ENCODE results near the gene ADIG.
"Not testable (repeated sequence)": the region's sequence is repeated elsewhere in the genome, so short reads cannot be mapped to it uniquely, and the experiment has no call there.

ADIG gene

GRCh38 chr20:38573413-38573812 lies 7.6 kb upstream of the ADIG start:
- DNase-seq (ENCODE audit: low read depth): no peak

DNA sequence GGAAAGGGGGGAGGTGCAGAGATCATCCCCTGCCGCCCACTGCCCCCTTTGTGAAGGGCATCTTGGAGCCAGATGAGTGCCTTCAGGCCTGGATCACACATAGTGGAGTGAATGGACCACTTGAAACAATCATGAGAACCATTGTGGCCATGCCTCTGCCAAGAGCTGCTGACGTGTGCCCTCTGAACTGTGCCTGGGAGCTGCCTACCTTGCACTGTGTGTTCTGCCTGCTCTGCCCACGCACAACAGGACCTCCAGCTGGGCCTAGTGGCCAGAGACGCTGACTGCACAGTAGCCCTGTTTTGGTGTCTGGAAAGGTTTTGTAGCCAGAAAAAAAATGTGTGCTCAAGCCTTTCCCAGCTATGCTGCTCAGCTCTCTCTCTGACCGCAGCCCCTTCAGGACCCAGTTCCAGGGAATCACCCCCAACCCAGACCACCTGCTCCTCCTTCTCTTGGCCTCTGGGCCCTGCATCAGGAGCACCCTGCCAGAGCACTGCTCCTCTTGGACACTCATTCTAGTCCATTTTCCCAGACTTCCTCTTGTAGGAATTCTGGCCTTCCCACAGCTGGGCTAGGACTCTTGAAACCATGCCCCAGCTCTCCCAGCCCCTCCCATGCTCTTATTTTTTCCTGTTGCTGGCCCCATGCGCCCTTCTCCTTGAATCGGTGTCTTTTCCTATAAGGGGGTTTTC lies 1.6 kb upstream of the ADIG start:
- DNase-seq (ENCODE audit: low read depth): no peak

GRCh38 chr20:38579921-38580320 lies 1.1 kb upstream of the ADIG start:
- DNase-seq (ENCODE audit: low read depth): no peak

DNA sequence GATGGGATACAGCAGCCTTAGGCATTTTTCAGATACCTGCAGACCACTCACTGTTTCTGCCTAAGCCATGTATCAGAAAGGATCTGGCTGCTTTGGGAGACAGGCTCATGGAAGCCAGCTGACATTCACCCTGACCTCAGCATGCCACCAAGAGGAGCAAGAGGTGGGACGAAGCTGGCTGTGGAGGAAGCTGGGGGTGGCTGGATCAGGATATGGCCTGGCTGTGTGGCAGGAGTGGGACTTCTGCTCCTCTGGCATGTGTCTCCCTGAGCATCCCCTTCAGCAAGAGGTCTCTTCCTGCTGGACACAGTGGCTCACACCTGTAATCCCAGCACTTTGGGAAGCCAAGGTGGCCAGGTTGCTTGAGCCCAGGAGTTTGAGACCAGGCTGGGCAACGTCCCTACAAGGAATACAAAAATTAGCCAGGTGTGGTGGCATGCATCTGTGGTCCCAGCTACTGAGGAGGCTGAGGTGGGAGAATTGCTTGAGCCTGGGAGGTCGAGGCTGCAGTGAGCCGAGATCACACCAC lies 897 bp downstream of the ADIG start:
- no peak for DNase-seq (ENCODE audit: low read depth)

DNA sequence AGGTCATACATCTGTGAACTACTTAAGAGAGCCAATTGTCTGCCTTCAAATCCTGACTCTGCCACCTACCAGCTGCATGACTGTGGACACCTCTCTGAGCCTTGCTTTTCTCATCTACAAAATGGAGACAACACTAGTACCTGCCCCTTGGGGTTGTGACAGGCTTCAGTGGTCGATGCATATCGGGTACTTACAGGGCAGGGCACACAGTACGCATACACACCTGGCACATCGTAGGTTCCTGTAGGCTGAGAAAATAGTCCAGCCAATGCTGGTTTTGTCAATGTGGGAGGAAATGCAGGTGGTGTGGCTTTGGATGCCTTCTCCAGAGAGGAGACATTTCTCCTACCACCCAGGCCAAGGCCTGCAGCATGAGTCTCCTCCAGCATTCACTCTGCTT lies 2.3 kb downstream of the ADIG start:
- DNase-seq (ENCODE audit: low read depth): no peak

DNA sequence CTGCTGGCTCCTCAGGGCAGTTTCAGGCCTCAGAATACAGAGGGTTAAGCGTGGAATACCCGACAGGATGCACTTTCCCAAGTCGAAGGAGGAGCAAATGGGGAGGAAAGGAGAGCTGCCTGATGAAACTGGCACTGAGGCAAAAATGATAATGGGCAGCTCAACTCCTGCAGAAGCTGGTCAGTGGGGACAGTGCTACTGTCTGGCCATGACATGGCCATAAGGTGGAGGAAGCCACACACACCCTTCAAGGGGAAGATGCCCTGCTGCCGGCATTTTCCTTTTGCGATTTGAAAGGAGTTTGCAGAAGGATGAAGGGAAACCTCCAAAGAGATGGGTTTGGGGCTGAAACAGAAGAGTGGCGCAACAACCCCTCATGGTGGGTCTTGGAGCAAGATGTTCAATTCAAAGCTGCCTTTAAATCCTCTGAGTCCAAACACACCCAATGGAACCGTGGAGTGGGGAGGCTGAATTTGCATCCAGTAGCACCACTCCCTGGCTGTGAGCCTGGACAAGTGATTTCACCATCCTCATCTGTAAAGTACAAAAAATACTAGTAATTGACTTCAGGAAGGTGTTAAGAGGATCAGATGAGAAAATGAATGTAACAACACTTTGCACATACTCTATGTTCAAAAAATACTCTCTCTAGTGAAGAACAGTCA lies 3.2 kb downstream of the ADIG start:
- no peak for DNase-seq (ENCODE audit: low read depth)

GRCh38 chr20:38585404-38586180 lies 4.6 kb downstream of the ADIG start:
- no peak for DNase-seq (ENCODE audit: low read depth)

- DNase-seq (ENCODE audit: low read depth): no peak
Measured at GRCh38 chr20:38586181-38586525, 5.2 kb downstream of the ADIG start.

DNA sequence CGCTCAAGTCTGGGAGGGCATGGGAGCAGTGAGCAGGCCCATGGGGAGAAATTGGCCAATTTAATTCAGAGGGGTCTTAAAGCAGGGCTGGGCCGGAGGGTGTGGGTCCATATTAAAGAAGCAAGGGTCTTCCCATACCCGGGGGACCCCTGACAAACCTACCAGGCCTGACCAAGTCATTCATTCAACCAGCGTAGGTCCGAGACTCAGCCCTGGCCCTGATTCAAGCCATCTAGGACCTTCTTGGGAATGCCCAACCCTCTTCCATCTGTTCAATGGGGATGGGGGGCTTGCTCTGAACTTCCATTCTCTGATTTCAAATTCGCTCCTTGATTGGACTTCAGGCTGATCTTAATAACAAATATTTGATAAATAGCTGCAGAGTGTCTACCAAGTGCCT lies 7.3 kb downstream of the ADIG start:
- no peak for DNase-seq (ENCODE audit: low read depth)

- DNase-seq (ENCODE audit: low read depth): no peak
Measured at GRCh38 chr20:38589351-38589750, 8.4 kb downstream of the ADIG start.

DNA sequence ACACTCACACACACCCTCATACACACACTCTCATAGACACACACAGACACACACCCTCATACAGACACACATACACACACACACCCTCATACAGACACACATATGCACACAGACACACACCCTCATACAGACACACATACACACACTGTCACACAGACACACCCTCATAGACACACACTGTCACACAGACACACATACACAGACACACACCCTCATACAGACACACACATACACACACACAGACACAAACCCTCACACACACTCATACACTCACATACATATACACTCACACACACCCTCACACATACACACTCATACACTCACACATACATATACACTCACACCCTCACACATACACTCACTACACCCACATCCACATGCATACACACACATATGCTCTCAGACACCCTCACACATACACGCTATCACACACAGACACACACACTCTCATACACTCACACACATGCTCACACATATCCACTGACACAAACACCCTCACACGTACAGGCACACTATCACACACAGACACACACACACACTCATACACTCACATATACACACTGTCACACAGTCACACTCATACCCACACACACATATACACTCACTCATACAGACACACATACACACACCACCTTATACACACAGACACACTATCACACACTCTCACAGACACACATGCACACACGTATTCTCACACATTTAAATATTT lies 9.1 kb downstream of the ADIG start:
- DNase-seq (ENCODE audit: low read depth): no peak

GRCh38 chr20:38590676-38591473 lies 9.9 kb downstream of the ADIG start:
- no peak for DNase-seq (ENCODE audit: low read depth)

DNA sequence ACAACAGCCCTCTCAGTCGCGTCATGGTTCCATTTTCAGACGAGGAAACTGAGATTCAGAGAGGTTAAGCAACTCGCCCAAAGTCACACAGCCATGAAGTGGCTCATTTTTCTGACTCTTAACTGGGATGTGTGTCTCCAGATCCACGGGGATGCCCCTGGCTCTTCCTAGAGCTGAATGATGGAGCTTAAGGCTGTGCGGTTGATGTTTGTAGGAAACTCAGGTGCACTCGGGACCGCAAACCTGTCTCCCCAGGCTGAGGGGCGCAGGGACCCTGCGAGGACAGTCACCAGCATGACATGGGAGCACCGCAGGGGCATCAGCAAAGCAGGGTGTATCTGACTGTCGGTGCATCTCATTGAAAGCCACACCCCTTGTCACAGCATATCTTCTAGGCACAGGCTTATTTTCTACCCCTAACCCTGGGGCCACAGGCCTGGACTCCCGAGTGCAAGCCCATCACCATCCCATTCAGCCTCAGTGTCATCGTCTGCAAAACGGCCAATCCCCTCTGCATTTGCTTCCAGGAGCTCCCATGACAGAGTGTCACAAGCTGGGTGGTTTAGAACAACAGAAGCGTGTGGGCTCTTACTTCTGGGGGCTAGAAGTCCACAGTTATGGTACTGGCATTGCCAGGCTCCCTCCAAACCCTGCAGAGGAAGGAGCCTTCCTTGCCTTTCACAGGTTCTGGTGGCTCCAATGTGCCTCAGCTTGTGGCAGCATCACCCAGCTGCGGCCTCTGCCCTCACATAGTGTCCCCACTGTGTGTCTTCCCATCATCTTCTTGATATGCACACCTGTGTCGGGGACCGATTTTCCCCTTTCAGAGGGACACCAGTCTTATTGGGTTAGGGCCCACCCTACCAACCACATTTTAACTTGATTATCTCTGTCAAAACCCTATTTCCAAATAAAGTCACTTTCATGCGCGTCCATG lies 10.7 kb downstream of the ADIG start:
- no peak for DNase-seq (ENCODE audit: low read depth)

DNA sequence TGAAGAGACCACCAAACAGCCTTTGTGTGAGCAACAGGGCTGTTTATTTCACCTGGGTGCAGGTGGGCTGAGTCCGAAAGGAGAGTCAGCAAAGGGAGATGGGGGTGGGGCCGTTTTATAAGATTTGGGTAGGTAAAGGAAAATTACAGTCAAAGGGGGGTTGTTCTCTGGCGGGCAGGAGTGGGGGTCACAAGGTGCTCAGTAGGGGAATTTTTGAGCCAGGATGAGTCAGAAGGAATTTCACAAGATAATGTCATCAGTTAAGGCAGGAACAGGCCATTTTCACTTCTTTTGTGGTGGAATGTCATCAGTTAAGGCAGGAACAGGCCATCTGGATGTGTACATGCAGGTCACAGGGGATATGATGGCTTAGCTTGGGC lies 11.4 kb downstream of the ADIG start:
- not testable (repeated sequence) for DNase-seq (ENCODE audit: low read depth)

DNA sequence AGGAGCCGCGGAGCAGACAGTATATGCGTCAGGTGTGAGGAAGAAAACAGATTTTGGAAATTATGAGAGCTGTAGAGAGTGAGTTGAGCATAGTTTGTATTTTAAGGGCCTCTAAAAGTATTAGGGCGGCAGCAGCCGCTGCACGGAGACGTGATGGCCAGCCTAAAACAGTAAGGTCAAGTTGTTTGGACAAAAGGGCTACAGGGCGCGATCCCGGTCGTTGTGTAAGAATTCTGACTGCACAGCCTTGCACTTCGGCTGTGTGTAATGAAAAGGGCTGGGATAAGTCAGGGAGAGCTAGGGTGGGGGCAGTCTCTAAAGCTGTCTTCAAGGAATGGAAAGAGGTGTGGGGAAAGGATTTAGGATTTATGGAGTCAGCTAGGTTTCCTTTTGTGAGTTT lies 13.3 kb downstream of the ADIG start:
- DNase-seq (ENCODE audit: low read depth): not testable (repeated sequence)

GRCh38 chr20:38595886-38596285 lies 14.9 kb downstream of the ADIG start:
- DNase-seq (ENCODE audit: low read depth): not testable (repeated sequence)

GRCh38 chr20:38599410-38599882 lies 18.4 kb downstream of the ADIG start:
- no peak for DNase-seq (ENCODE audit: low read depth)

GRCh38 chr20:38600057-38600456 lies 19.1 kb downstream of the ADIG start:
- no peak for DNase-seq (ENCODE audit: low read depth)

DNA sequence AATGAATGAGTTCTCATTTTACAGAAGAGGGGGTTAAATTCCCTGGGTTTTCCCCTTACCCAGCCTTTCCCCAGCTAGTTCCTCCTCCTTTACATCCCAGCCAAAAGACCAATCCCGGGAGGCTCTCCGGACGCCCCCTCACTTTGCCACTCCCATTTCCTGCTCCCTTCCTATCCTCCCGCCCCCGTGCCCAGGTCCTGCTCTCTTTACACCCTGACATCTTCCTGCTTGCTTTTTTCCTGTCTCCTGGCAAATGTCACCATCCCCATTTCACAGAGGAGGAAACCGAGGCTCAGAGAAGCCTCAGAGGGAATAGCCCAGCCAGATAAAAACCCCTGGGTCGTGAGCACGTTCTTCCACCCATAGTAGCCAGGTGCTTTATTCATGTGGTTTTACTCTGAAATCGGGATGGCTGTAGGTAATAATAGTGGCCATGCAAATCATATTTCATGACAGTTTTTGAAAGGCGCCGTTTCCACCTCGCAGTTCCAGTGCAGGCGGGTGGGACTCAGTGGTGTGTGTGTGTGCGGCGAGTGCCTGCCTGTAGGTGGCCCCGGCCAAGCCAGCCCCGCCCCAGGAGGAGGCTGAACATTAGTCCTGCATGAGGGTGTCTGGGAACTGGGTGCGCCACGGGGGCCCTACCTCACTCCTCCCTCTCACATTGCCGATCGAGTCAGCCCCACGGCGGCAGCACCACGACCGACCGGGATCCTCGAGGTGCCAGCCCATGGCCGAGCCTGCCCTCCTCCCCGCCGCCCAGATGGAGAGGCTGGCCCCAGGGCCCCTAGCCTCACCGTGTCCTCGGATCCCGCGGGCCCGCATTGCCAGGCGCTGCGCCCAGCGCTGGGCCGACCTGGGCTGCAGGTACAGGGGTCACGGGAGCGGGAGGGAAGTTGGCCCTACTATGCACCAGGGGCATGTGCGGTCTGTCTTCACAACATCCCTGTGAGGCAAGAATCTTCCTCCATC lies 20.5 kb downstream of the ADIG start, which contains the start of gene ARHGAP40:
ARHGAP40 (plus strand) TSS at position 594 of the 969 bp plus-strand sequence.
- no peak for DNase-seq (ENCODE audit: low read depth)

Measured in non-pigmented ciliary epithelial cell (primary cell).